ENCODE measurements around the gene TMEM135. TPM values are rescaled to one million over a fixed set of nuclear protein-coding genes. Genes with fewer than 3 reads are reported as not detected.

Gene TMEM135
- total and polyA plus RNA-seq, 12 donors: 3.4 to 28.6 (median 16.9) TPM

DNA sequence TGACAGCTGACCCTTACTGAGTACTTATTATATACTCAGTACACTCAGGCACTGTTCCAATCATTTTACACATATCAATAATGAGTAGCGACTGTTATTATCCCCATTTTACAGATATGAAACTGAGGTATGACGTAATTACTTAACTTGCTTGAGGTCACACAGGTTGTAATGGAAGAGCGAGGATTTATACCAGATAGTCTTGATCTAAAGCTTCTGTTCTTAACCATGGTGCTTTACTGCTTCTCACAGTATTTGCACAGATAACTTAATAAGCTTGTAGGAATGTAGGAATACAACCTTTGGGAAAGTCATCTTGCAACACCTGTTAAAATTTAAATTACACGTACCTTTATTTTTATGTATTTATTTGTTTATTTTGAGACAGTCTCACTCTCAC is 31.7 kb upstream of the TMEM135 start:
- TF ChIP-seq, protein P1, sequence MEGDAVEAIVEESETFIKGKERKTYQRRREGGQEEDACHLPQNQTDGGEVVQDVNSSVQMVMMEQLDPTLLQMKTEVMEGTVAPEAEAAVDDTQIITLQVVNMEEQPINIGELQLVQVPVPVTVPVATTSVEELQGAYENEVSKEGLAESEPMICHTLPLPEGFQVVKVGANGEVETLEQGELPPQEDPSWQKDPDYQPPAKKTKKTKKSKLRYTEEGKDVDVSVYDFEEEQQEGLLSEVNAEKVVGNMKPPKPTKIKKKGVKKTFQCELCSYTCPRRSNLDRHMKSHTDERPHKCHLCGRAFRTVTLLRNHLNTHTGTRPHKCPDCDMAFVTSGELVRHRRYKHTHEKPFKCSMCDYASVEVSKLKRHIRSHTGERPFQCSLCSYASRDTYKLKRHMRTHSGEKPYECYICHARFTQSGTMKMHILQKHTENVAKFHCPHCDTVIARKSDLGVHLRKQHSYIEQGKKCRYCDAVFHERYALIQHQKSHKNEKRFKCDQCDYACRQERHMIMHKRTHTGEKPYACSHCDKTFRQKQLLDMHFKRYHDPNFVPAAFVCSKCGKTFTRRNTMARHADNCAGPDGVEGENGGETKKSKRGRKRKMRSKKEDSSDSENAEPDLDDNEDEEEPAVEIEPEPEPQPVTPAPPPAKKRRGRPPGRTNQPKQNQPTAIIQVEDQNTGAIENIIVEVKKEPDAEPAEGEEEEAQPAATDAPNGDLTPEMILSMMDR (IDR thresholded peaks at IDR 0.05): no peak
- Histone ChIP-seq H3K36me3 (no peaks in the 10 kb centered on the region), H3K27ac (no peak overlapping the region), H3K4me1 (peaks cover 0 to 7% (median 0%) of the 10 kb centered on the region in 9 donors), H3K9me3 (no peaks in the 10 kb centered on the region), H3K4me3 (no peak overlapping the region), H3K27me3 (no peaks in the 10 kb centered on the region)
- DNase-seq (no peak), ATAC-seq (no peak)
- WGBS, 2 donors: 95 to 97% methylated on average over 4 of the region's 4 CpGs
- intact Hi-C loops (cut with DNase I): no loop called here

- Histone ChIP-seq H3K36me3 (no peaks in the 10 kb centered on the region), H3K9me3 (no peaks in the 10 kb centered on the region), H3K4me3 (no peak overlapping the region), H3K4me1 (peaks cover 0 to 8% (median 0%) of the 10 kb centered on the region in 9 donors), H3K27me3 (no peaks in the 10 kb centered on the region), H3K27ac (no peak overlapping the region)
- 30 to 51% methylated on average over 1 of the region's 1 CpG for WGBS, 2 donors
- TF ChIP-seq, protein P1 (IDR thresholded peaks at IDR 0.05): no peak
- DNase-seq (no peak), ATAC-seq (peak in 1 of 8 donors; percentile 35)
- intact Hi-C loops (cut with DNase I): no loop called here
Observed at GRCh38 chr11:87007963-87008362, 29.8 kb upstream of the TMEM135 start.

DNA sequence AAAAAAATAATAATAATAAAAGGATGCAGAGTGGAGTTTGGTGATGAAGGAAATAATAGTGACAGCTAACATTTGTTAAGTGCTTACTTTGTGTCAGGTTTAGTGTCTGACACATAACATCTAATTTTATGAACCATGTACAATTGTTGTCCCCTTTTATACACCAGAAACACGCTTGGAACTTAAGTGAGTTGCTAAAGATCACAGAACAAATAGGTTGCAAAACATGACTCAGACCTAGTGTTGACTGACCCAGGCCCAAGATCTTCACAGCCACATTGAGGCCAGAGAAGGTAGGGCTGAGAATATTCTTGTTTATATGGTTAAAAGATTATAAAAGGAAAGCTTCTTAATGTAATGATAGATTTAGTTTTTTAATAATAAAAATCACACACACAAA is 25.6 kb upstream of the TMEM135 start:
- Histone ChIP-seq H3K27me3 (no peaks in the 10 kb centered on the region), H3K4me3 (no peak overlapping the region), H3K27ac (no peak overlapping the region), H3K36me3 (no peaks in the 10 kb centered on the region), H3K4me1 (peaks cover 0 to 24% (median 6%) of the 10 kb centered on the region in 9 donors), H3K9me3 (no peaks in the 10 kb centered on the region)
- ATAC-seq (no peak), DNase-seq (no peak)
- intact Hi-C loops (cut with DNase I): no loop called here
- TF ChIP-seq, protein P1 (IDR thresholded peaks at IDR 0.05): no peak
- WGBS, 2 donors: 90 to 93% methylated on average over 1 of the region's 1 CpG

GRCh38 chr11:87012673-87013072 is 25.1 kb upstream of the TMEM135 start:
- TF ChIP-seq, protein P1 (IDR thresholded peaks at IDR 0.05): no peak
- H3K9me3 ChIP-seq: no peaks in the 10 kb centered on the region
- intact Hi-C loops (cut with DNase I): no loop called here
- H3K4me1 ChIP-seq: peaks cover 0 to 22% (median 6%) of the 10 kb centered on the region in 9 donors
- ATAC-seq (no peak), DNase-seq (no peak)
- whole genome bisulfite sequencing, 2 donors: 44 to 56% methylated on average over 1 of the region's 1 CpG
- no peaks in the 10 kb centered on the region for H3K36me3 ChIP-seq
- no peak overlapping the region for H3K4me3 ChIP-seq
- H3K27ac ChIP-seq: no peak overlapping the region
- no peaks in the 10 kb centered on the region for H3K27me3 ChIP-seq
